GM21360 (cell line): ENCODE data around the gene LRMDA.

ENCODE experiments used
- ATAC-seq: cut with Tn5 transposase; IDR thresholded peaks from one replicate; pipeline ENCODE4 v1.9.1; 2021; ENCODE audit warnings: mild to moderate bottlenecking, moderate library complexity; ENCODE audit not compliant: unreplicated experiment

The LRMDA gene

DNA sequence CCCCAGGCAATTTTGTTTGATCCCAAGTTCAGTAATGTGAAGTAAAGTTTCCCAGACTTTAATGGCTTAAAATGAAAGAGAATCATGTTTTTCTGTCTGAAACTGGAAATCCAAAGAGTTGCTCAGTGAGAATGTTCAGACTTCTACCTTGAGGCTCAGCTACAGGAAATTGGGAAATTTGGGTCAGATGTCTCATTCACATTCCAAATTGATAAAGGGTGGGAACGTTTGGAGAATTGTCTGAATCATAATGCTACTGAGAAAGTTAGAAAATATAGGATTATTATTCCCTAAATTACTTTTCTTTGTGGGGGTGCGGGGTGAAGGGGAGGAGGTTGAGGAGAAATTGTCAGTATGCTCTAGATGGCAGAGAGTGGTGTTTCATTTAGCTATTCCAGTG lies 773.9 kb downstream of the LRMDA start:
- no peak for ATAC-seq

DNA sequence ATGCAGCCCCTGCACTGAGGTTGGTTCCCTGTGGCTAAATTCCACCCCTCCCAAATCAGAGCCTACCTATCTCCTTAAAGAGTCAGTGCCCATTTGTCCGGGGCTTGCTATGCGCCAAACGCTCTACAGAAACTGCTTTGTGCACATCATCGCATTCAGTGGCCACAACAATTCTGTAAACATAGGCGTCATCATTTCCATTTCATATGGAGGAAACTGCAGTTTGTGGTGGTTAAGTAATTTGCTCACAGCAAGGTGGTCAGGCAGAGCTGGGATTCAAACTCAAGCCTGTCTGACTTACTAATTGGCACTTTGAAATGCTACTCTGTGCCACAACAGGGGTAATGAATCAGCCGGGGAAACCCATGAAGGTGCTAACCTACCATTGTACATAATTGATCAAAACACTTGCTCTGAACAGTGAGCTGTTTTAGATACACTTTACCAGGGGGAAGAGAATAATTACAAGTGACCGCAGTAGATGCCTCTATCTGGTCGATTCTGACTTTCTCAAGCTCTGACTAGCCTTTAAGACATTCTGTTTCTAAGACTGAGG lies 775.5 kb downstream of the LRMDA start:
- no peak for ATAC-seq

DNA sequence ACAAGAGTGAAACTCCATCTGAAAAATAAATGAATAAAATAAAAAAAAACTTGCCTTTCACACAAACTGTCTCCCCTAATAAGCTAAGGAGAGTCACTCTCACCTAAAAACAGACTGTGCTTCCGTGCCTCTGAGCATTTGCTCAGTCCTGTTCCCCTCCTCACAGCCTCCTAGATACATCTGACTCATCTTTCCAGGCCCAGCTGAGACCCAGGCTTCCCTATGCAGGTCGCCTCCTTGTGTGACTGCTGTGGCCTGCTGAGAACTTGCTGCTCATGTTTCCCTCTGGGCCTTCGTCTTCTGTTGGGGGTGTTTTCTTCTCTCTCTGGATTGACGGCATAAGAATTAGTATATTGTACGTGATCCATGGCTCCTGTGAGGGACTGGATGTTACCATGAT lies 777.7 kb downstream of the LRMDA start:
- no peak for ATAC-seq

DNA sequence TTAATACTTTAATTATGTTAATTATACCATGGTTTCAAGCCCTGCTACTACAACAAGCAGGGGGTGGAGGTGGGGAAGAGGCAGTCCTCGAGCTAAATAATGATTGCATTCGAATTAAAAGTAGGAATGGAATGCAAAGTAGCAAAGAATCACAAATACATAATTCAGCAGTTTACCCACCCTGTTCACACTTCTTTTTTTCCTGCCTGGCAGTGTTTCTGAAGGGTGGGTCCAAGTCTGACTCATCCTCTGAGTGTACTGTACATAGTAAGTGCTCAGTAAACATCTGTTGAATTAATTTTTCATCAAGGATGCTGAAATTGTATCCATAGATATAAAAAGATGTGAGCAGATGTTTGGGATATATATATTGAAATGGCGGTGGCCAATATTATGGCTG lies 778.8 kb downstream of the LRMDA start:
- no peak for ATAC-seq

DNA sequence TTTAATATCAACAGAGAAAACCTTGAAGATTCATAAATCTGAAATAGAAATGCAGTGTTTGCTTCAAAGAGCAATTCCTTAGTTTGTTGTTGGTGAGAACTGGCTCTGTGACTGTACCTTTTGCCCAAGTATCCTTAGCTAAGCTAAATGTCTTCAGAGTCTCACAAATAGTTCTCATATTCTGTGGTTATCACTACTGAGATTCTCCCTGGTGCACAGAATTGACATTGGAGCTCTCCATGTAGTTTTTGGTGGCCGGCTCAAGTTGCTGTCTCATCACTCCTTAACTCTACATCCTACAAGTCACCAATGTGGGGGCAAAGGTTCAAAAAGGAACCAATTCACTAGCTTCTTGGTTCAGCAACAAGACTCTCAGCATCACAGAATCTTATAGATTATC lies 780.3 kb downstream of the LRMDA start:
- ATAC-seq, result no peak

DNA sequence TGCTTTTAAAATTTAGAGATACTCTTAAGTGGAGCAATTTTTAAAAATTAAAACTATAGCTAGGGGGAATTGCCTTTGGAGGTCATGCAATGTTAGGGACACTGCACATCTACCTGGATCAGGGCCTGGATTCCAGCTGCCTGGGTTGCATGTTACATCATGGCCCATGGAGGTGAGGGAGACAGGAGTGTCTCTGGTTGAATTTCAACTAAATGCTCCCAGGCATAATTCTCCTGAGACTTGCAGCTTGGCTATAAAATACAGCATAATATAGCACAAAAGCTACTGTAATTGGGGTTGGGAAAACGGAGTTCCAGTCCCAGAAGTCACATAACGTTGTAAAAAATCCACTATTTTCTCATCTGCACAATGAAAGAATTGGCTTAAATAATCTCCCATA lies 782.5 kb downstream of the LRMDA start:
- ATAC-seq, result no peak

DNA sequence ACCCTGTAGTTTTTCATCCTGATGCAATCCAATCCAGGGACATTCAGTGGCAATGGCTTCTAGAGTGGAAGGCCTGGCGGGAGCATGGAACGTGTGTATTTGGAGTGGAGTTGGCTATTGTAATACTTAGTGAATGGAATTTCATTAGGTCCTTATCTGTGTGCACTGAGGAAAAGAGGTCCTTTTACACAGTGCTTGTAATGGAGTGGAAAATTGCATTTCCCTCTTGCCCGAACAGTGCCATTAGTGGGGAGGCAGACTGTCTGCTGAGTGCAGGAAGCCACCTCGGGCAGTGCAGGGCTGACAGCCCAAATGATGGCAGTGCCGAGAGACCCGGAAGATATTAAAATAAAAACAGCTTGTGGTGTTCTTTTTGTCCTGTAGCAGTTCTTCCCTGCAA lies 786.6 kb downstream of the LRMDA start:
- ATAC-seq, result no peak

DNA sequence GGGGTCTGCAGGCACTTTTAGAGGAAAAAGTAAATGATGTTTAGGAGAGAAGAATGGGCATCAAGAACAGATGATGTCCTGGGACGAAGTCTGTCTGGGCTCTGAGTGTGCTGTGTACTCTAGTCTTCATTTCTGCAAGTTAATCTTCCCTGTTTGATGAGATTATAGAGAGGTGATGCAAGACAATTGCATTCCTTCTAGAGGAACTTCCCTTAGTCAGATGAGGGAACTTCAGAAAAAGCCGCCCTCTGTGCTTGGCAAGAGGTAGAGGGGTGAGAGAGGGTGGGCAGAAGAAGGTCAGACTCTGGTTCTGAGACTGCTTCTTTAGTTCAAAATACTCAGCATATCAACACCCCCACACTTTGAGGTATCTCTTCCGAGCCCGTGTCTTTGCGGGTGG lies 797.9 kb downstream of the LRMDA start:
- no peak for ATAC-seq

DNA sequence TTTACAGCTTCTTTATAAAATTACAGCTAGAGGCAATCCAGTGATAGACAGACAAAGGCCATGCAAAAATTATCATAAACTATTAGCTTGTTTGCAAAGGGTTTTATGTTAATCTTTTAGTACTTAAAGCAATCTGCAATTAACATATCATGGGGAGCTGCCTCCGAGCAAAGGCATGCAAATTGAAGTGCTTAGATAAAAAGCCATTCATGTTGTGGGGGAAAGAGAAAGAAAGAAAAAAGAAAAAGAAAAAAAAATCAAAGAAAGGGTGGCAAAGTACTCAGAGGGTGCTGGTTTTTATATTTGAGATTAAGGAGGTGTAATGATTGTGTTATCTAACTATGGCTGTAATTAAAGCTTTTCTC lies 799.5 kb downstream of the LRMDA start:
- no peak for ATAC-seq

DNA sequence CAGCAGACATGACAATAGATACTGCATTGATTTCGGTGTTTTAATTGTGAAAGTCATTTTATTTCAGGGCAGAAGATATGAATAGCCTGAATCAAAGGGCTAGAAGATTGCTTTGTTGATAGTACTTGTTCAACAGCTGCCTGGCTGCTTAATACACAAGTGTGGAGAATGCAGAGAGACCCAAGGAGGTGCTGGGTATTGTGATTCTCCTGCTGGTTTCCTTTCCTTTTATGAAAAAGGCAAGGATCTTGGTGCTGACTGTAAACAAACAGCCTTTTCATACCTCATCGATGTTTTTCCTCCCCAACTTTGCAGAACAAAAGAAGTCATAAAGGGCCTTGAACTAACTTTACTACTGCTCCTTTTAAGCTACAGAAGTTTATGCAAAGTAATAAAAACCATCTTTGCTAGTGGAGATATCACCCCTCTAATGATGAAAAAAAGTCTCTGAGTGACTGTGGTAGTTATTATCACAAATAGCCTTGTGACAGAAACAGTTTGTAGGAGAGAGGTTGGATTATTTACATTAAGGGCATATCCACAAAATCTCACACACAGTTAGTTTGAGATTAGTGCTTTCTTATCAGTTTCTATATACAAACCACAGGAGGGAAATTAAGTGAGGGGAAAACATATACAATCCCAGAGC lies 800.0 kb downstream of the LRMDA start:
- no peak for ATAC-seq

DNA sequence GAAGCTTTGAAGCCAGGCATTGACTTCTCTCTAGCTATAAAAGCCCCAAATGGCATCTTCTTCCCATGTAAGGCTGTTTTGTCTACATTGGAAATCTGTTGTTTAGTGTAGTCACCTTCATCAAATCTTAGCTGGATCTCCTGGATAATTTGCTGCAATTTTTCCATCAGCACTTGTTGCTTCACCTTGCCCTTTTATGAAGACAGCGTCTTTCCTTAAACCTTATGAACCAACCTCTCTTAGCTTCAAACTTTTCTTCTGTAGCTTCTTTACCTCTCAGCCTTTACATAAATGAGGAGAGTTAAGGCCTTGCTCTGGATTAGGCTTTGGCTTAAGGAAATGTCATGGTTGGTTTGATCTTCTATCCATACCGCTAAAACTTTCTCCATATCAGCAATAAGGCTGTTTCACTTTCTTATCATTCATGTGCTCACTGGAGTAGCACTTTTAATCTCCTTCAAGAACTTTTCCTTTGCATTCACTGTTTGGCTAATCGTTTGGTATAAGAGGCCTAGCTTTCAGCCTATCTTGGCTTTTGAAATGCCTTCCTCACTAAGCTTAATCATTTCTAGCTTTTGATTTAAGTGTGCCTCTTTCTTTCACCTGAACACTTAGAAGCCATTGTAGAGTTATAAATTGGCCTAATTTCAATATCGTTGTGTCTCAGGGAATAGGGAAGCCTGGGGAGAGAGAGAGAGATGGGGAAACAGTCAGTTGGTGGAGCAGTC lies 803.2 kb downstream of the LRMDA start:
- ATAC-seq, result no peak

DNA sequence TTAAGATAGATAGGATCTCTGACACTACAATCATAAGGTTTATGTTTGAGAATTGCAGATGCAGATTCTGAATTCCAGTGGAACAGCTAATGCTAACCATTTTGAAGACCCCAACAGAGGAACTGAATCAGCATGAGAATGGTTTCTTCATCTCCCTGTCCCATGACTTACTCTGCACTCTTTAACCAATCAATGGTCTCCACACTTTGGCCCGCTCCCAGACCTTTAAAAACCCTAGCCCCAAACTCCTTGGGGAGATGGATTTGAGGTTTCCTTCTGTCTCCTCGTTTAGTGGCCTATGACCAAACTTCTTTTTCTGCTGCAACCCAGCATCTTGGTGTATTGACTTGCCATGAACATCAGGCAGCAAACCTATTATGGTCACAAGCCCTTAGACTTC lies 804.9 kb downstream of the LRMDA start:
- no peak for ATAC-seq

DNA sequence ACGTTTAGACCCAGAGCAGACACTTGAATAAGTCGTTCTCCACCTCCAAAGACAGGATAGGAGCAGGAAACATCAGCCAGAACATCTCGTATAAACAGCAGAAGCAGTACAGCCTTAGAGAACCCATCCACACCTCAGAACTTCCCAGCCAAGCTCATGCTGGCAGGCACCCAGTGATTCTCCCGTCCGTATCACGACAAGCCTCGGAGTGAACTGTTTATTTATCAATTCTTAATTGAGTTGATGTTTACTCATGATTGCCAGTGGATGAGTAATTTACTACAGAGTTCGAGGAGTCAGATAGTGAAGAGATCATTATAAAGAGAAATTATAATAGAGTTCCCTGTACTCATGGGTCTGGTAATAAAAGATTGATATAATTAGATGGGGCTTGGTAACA lies 811.5 kb downstream of the LRMDA start:
- ATAC-seq, result no peak

DNA sequence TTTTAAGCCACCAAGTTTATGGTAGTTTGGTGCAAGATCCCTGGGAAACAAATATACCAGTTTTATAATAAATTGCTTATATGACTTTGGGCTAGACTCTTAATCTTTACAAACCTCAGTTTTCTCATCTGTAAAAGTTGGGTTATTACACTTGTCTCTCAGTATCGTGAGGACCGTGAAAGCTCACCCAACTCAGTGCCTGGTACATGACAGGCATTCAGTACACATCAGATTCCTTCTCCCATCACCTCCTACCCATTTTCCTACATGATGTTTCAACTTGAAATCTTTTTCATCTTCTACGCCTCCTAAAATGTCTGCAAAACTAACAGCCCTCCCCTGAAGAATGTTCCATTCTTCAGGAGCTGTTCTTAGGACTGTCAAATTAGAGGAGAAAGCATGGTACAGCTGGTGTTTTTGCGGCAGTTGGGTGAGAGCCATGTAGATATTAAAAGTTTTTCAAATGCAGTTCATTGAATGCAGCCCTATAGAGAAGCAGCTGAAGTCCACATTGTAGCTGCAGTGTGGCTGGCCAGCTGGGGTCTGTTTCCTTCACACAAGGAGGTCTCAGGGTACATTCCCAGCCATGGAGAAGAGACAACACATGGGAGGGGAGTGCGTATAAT lies 812.8 kb downstream of the LRMDA start:
- ATAC-seq, result no peak

DNA sequence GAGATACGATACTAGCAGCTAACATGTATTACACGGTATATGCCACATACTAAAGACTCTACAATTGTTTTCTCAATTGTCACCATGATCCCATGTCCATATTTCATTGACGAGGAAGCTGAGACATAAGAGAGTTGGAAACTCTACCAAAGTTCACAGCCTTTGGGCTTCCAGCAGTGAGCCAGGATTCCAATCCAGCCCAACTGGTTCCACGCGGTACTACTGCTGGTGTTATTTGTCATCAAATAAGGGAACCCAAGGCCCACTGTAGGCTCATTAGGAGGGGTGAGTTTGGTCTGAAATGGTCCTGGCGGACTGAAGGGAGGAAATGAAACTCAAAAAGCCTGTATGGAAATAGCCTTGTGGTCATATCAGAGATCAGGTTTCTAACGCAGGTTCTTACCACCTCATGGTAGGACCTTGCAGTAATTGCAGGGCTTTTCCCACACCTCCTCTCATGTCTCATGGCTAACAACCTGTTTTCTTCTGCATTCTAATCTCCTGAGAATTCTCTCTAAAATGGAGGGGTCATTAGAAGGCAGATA lies 814.6 kb downstream of the LRMDA start:
- no peak for ATAC-seq

DNA sequence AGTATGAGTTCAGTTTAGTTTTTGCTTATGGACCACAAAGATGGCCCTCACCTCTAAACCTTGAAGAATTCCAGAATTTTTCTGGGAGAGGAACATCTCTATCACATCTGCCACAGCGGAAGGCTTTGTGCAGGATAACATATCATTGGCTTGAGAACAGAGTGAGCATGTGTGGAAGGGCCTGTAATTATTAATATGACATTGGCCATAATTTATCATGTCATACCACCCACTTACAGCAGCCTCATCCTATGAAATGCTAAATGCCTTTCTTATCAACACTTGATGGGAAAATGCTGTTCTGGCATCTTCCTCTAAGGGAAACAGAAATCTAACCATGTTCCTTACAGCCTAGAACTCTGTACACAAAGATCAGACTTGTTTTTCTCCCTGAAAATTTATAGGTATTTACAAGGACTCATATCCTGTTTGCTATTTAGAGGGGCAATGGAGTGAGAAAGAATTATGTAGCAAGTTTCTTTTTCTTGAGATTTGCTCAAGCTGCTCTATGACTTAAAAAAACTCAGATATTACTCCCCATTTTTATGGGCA lies 817.3 kb downstream of the LRMDA start:
- ATAC-seq, result no peak

DNA sequence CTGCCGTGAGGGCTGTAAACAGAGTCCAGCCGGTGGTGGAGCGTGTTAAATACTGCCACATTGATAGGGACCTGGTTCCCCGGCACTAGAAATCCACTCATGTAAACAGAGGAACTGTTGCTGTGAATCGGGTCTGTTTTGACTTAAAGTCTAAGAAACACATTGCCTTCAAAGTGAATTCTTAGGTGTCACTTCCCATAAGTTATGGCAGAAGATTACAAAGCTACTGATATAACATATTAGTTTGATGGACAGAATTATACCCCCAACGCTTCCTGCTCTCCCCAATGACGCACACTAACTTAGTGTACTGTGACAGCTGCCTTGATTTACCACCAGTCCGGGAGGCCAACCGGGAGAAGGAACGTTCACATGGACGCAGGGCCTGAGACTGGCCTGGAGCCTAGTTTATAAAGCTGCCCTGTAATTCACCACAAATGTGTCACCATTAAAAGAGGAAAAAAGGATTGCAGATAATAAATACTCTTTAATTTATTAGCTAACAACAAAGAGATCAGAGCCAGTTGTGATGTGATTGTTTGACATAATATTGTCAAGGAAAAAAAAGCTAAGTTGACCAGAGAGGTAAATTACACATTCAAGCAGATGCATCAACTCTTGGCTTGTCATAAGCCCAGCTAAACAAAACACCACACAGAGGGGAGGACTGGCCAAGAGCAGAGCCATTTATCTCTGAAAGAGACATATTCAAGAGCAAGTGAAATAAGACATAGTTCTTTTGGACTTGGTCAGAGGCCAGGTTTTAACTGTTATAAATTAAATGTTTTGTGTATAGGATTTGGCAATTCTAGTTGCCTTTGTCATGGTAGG lies 820.6 kb downstream of the LRMDA start:
- no peak for ATAC-seq

DNA sequence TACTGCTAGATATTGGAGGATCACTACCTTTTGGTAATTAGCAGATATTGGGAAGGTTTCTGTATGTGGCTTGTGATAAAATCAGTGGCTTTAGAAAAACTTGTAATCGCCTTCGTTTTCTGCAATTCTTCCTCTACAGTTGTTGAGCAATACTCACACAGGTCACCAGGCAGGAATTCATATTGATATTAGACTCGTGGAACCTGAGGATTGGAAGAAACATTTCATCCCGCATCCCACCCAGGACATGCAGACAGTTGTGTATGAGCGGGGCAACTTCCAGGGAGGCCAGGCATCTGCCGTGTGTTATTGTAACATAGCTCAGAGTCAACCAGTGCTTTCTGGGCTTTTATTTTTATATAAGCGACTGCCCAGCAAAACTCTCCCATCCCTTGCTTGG lies 821.3 kb downstream of the LRMDA start:
- ATAC-seq, result no peak

DNA sequence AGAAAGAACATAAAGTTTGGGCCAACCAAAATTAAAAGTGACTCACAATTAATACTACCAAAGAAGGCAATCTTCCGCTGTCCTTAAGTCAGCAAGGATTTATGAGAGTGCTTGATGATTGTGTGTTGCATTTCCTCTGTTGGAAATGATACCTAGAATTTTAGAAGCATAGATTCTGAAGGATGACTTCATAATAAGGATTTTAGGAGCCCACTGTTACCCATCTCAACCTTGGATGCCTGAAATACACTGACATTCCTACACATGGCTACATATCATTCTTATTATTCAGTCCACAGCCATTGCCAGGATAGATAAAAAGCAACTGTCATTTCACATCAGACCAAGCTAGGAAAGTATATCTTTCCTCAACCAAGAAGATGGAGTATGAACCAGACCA lies 823.8 kb downstream of the LRMDA start:
- ATAC-seq, result no peak

DNA sequence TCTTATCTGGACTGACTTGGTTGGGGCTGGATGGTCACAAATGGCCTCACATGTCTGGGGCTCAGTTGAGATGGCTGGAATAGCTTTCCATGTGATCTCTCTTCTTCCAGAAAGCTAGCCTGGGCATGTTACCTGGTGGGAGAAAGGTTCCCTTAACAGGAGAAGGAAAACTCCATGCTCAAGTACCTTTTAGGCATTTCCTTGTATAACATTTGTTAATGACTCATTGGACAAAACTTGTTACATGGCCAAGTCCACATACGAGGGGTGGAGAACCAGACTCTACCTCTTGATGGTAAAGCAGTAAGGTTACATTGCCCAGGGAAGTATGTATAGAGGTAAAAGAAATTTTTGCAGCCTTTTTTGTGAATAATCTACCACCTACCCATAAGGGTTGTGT lies 826.4 kb downstream of the LRMDA start:
- no peak for ATAC-seq
